ENCODE measurements around the gene MKRN1. TPM values are rescaled to one million over a fixed set of nuclear protein-coding genes. Genes with fewer than 3 reads are reported as not detected.
"Not testable (repeated sequence)": the region's sequence is repeated elsewhere in the genome, so short reads cannot be mapped to it uniquely, and the experiment has no call there.

Gene MKRN1
- total RNA-seq, 4 donors from 2014 or later, result 66.4 to 105 (median 77.9) TPM

GRCh38 chr7:140512317-140513000, 33.2 kb upstream of the MKRN1 start:
- H3K27ac ChIP-seq (replicated peaks in 1 of 4), result peak overlapping the region; percentile 46 to 59 (median 55)
- TF ChIP-seq EP300 (IDR thresholded peaks at IDR 0.05) (no peak), CTCF (IDR thresholded peaks at IDR 0.05) (no peak), POLR2AphosphoS5 (IDR thresholded peaks at IDR 0.05) (no peak), POLR2A (IDR thresholded peaks at IDR 0.05; ENCODE audit: low read depth) (no peak)

GRCh38 chr7:140509789-140510188, 30.5 kb upstream of the MKRN1 start:
- H3K9me3 ChIP-seq, result no peaks in the 10 kb centered on the region
- DNase-seq (ENCODE audit: extremely low spot score), result no peak
- no peaks in the 10 kb centered on the region for H3K27me3 ChIP-seq
- H3K4me1 ChIP-seq, result peaks cover 23 to 40% (median 33%) of the 10 kb centered on the region in 4 donors
- no peaks in the 10 kb centered on the region for H3K36me3 ChIP-seq
- intact Hi-C loops (cut with DNase I), result no loop called here
- no peak overlapping the region for H3K4me3 ChIP-seq
- TF ChIP-seq POLR2A (IDR thresholded peaks at IDR 0.05; ENCODE audit: low read depth) (no peak), EP300 (IDR thresholded peaks at IDR 0.05) (no peak)
- no peak overlapping the region for H3K27ac ChIP-seq (replicated peaks in 1 of 4)
- 67% methylated on average over 5 of the region's 5 CpGs for WGBS

More at GRCh38 chr7:140512317-140513000, 33.2 kb upstream of the MKRN1 start:
- no peak for DNase-seq (ENCODE audit: extremely low spot score)
- WGBS, result 27% methylated on average over 9 of the region's 9 CpGs
- Histone ChIP-seq H3K4me1 (peaks cover 10 to 23% (median 19%) of the 10 kb centered on the region in 4 donors), H3K27me3 (no peaks in the 10 kb centered on the region), H3K9me3 (no peaks in the 10 kb centered on the region), H3K4me3 (no peak overlapping the region), H3K36me3 (peaks cover 0 to 3% (median 1%) of the 10 kb centered on the region in 4 donors)
- intact Hi-C loops (cut with DNase I), result no loop called here

DNA sequence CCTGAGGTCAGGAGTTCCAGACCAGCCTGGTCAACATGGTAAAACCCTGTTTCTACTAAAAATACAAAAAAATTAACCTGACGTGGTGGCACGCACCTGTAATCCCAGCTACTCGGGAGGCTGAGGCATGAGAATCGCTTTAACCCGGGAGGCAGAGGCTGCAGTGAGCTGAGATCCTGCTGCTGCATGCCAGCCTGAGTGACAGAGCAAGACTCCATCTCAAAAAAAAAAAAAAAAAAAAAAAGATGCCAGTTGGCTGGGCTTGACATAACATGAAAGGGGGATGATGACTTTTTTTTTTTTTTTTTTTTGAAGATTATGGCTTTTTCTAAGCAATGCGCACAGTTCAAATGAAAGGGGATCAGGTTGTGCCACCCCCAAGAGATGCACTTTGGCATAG, 28.3 kb upstream of the MKRN1 start:
- H3K27me3 ChIP-seq; H3K9me3 ChIP-seq; DNase-seq (ENCODE audit: extremely low spot score); intact Hi-C loops (cut with DNase I); H3K4me3 ChIP-seq; H3K36me3 ChIP-seq: not testable (repeated sequence)
- Histone ChIP-seq H3K27ac (replicated peaks in 1 of 4) (peak overlapping the region; percentile 79 to 88 (median 82)), H3K4me1 (peaks cover 20 to 36% (median 29%) of the 10 kb centered on the region in 4 donors)
- WGBS, result 73% methylated on average over 6 of the region's 6 CpGs

DNA sequence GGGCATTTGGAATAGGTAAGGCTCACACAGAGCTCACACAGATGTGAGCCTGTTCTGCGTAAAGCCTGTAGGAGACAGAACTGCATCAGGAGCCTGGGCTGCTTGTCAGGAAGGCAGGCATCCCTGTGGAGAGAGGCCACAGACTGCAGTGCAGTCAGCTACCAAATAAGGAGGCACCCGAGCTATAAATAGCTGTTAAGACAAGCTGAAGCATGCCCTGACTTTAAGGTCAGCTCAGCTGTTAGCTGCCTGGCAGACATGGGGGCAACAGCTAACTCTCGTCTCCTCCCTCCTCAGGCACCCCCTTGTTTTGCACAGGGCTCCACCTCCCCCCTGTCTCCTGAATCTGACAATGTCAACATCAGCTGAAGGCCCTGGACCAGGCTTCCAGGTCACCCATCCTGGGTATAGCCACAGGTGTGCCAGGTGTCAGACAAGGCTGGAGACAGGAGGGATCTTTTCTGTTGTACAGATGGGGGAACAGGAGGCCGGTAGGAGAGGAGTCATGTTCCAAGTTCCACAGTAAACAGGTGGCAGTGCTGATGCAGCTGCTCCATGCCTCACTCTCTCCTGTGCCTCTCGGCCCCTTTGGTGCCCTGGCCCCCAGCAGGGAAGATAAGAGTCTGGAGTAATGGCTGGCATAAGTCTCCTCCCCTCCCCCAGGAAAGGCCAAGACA, 27.6 kb upstream of the MKRN1 start:
- H3K4me1 ChIP-seq, result peaks cover 18 to 30% (median 24%) of the 10 kb centered on the region in 4 donors
- peak overlapping the region; percentile 79 to 88 (median 82) for H3K27ac ChIP-seq (replicated peaks in 1 of 4)
- no peaks in the 10 kb centered on the region for H3K9me3 ChIP-seq
- no peak overlapping the region for H3K4me3 ChIP-seq
- no peak for TF ChIP-seq EP300 (IDR thresholded peaks at IDR 0.05)
- TF ChIP-seq POLR2A (IDR thresholded peaks at IDR 0.05; ENCODE audit: low read depth), result no peak
- peak; percentile 38 to 53 (median 52) for TF ChIP-seq CTCF (IDR thresholded peaks at IDR 0.05)
- peak; percentile 60 to 86 for TF ChIP-seq POLR2AphosphoS5 (IDR thresholded peaks at IDR 0.05)
- DNase-seq (ENCODE audit: extremely low spot score), result no peak
- no peaks in the 10 kb centered on the region for H3K27me3 ChIP-seq
- WGBS, result 36% methylated on average over 2 of the region's 5 CpGs
- intact Hi-C loops (cut with DNase I), result no loop called here
- H3K36me3 ChIP-seq, result no peaks in the 10 kb centered on the region

- Histone ChIP-seq H3K36me3 (no peaks in the 10 kb centered on the region), H3K9me3 (no peaks in the 10 kb centered on the region), H3K27me3 (no peaks in the 10 kb centered on the region), H3K4me1 (peaks cover 8 to 12% (median 10%) of the 10 kb centered on the region in 4 donors), H3K4me3 (no peak overlapping the region), H3K27ac (replicated peaks in 1 of 4) (no peak overlapping the region)
- WGBS, result 83% methylated on average over 5 of the region's 5 CpGs
- intact Hi-C loops (cut with DNase I), result no loop called here
- no peak for TF ChIP-seq POLR2A (IDR thresholded peaks at IDR 0.05; ENCODE audit: low read depth)
- TF ChIP-seq POLR2AphosphoS5 (IDR thresholded peaks at IDR 0.05), result no peak
- TF ChIP-seq CTCF (IDR thresholded peaks at IDR 0.05), result no peak
- no peak for TF ChIP-seq EP300 (IDR thresholded peaks at IDR 0.05)
- DNase-seq (ENCODE audit: extremely low spot score), result no peak
Measured at GRCh38 chr7:140501966-140502365, 22.7 kb upstream of the MKRN1 start.

DNA sequence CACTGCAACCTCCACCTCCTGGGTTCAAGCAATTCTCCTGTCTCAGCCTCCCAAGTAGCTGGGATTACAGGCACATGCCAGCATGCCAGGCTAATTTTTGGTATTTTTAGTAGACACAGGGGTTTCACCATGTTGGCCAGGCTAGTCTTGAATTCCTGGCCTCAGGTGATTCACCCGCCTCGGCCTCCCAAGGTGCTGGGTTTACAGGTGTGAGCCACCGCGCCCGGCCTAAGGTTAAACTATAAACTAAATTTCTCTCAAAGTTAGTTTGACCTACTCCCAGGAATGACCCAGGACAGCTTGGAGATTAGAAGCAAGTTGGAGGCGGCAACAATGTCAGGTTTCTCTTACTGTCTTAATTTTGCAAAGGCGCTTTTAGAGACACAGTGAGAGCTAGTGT, 18.5 kb upstream of the MKRN1 start:
- H3K27me3 ChIP-seq; H3K27ac ChIP-seq (replicated peaks in 1 of 4); H3K4me3 ChIP-seq; H3K4me1 ChIP-seq; DNase-seq (ENCODE audit: extremely low spot score); intact Hi-C loops (cut with DNase I); H3K9me3 ChIP-seq; H3K36me3 ChIP-seq: not testable (repeated sequence)
- WGBS, result 99% methylated on average over 7 of the region's 7 CpGs

Data from esophagus muscularis mucosa (tissue), 4 donors.